DMS153 (cell line): ENCODE measurements around the gene PLCH2.

Experiments used
- DNase-seq: peaks from one replicate; lab custom pipeline; 2025; lab: John Stamatoyannopoulos, UW

PLCH2 gene

GRCh38 chr1:2499260-2499659 is 23.2 kb downstream of the PLCH2 start:
- DNase-seq: no peak

GRCh38 chr1:2499986-2500596 is 24.0 kb downstream of the PLCH2 start:
- no peak for DNase-seq

DNA sequence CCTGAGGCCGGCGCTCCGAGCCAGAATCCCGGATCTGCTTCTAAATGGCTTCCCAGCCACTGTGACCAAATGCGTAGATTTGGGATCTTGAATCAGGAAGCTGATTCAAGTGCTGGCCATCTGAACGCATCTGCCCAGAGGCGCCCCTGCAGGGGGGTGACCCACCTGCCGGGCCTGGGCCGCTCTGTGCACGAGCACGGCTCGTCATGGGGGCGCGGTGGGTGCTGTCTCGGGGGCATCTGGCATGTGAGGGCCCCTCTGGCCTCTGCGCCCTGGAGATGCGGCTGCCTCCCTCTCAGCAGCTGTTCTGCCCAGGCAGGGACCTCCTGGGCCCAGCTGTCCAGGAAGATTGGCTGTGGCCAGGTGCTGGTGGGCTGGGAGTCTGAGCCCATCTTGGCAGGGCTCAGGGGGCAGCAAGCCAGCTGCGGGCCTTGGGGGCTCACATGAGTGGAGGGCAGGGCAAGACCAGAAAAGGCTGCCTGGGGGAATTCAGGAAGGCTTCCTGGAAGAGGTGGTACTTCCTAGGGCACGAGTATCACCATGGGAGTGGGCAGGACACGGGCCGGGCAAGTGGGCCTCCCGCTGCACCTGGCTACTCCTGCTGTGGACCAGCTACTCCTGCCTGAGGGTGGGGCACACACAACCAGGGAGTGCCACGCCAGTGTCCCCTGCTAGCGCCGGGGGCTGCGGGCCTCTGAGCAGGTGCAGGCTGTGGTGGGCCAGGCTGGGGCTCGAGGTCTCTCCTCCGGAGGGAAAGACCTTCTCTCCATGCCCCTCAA is 25.1 kb downstream of the PLCH2 start:
- DNase-seq: no peak

GRCh38 chr1:2501820-2502119 is 25.7 kb downstream of the PLCH2 start:
- no peak for DNase-seq

GRCh38 chr1:2502210-2502609 is 26.1 kb downstream of the PLCH2 start:
- no peak for DNase-seq

GRCh38 chr1:2502661-2503553 is 26.8 kb downstream of the PLCH2 start:
- no peak for DNase-seq

GRCh38 chr1:2503554-2504224 is 27.6 kb downstream of the PLCH2 start:
- no peak for DNase-seq

DNA sequence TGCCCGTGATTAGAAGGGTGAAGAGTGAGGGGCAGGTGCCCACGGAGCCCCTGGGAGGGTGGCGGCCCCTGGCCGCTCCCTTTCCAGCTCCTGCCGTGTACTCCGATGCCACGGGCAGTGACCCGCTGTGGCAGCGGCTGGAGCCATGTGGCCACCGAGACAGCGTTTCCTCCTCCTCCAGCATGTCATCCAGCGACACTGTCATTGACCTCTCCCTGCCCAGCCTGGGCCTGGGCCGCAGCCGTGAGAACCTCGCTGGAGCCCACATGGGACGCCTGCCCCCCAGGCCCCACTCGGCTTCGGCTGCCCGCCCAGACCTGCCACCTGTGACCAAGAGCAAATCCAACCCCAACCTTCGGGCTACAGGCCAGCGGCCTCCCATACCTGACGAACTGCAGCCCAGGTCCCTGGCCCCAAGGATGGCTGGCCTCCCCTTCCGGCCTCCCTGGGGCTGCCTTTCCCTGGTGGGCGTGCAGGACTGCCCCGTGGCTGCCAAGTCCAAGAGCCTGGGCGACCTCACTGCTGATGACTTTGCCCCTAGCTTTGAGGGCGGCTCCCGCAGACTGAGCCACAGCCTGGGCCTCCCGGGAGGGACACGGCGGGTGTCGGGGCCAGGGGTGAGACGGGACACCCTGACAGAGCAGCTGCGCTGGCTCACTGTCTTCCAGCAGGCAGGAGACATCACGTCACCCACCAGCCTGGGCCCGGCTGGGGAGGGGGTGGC is 28.3 kb downstream of the PLCH2 start:
- no peak for DNase-seq

DNA sequence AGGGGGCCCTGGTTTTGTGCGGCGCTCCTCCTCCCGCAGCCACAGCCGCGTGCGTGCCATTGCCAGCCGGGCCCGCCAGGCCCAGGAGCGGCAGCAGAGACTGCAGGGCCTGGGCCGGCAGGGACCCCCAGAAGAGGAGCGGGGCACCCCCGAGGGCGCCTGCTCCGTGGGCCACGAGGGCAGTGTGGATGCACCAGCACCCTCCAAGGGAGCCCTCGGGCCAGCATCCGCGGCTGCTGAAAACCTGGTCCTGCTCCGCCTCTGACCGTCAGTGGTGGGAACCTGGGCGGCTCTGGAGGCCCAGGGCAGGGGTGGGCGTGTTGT is 28.8 kb downstream of the PLCH2 start:
- no peak for DNase-seq

DNA sequence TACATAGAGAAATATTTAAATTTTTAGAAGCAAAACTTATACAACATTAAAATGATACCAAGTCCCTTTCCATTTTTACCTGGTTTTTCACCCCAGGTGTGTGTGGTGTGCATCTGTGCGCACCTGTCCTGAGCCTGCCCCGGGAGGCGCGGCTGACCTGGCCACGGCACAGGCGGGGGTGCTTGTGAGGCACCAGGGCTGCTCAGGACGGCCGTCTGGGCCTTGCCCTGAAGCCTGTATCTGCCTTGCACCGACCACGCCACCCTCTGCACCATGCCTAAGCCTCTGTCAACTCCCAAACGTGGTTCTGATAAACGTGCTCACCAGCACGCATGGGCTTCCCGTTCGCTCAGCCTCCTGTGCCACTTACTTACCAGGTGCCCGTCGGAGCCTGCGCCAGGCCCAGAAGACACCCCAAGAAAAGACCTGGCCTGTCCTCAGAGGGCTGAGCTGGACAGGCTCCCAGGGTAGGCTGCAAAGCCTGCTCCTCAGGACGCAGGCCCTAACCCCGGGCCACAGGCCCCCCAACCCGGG is 29.4 kb downstream of the PLCH2 start:
- DNase-seq: no peak

DNA sequence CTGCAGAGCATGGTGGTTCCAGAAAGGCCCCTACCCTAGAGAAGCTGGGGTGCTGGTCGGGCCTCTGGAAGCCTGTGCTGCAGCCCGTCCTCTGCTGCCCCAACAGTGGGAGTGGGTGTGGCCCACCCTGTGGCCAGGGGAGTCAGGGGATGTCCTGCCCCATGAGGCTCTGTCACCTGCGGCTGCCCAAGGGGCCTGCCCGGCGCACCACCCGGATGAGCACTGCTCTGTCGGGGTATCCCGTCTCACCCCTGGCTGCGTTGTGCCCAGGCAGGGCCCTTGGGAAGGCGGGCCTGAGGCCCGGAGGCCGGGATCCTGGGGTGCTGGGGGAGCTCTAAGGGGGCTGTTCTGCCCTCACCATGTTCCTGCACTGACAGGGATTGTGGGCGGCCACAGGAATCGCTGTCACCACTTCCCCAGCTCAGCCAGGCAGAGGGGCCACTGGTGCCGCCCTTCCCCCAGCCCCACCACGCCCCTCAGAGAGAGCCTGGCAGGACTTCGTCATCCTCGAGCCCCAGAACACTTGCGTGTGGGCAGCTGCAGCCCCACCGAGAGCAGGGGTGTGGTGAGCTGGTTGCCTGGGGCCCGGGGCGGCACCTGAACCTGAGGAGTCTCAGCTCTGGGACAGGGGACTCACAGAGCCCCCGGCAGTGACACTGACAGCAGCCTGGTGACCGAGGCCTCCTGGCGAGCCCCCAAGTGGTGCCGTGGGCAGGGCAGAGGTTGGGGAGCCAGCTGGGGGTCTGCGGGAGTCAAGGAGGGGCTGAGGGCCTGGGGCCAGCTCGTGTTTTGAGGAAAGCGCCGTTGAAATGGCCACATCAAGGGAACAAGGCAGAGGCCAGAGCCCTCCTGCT is 30.1 kb downstream of the PLCH2 start:
- DNase-seq: no peak

GRCh38 chr1:2506901-2507565 is 30.9 kb downstream of the PLCH2 start:
- no peak for DNase-seq

GRCh38 chr1:2507744-2508155 is 31.7 kb downstream of the PLCH2 start:
- DNase-seq: no peak

DNA sequence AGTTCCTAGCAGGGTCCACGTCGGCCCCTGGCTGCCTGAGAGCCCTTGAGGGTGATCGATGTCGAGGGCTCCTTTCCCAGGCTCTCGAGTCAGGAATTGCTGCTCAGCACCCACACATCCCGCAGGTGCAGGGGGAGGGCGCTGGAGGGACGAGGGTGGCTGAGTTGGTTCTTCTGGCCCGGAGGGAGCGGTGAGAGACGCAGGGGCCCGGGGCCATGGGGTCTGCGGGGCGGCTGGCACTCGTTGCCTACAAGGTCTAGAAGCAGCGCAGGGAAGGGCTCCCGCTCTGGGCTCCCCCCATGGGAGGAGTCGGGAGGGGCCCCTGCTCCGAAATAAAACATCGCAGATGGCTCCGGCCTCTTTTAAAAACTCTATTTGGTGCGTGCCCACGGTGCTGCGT is 32.1 kb downstream of the PLCH2 start:
- DNase-seq: no peak

DNA sequence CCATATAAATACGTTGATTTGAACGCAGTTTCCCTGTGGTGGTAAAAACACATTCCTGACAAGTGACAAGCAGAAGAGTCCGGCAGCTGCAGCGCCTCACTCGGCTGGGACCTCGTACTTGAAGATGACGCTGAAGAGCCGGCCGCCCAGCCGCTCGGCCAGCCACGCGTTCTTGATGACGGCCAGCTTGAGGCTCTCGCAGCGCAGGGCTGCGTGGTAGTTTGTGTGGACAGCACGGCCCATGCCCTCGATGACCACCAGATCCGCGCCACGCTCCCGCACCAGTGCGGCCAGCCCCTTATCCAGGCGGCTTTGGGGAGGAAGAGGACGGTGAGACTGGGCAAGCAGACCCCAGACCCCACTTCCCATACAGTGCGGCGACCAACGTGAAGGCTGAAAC is 32.7 kb downstream of the PLCH2 start:
- DNase-seq: no peak

DNA sequence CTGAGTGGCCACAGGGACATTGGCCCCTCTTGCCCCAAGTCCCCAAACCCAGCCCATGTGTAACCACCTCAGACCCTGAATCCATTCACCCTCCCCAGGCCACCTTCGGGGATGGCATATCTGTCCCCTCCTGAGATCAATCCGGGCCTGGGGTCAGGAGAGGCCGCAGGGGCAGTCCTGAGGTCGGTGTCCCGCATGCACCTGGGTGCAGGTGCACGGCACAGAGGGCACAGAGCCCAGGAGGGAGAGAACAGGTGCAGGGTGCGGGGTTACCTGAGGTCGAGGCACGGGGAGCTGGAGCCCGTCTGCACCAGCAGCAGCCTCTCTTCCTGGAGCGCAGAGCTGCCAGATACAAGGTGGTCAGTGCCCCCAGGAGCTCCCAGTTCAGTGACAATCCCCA is 33.5 kb downstream of the PLCH2 start:
- no peak for DNase-seq

GRCh38 chr1:2510366-2511155 is 34.5 kb downstream of the PLCH2 start:
- no peak for DNase-seq

DNA sequence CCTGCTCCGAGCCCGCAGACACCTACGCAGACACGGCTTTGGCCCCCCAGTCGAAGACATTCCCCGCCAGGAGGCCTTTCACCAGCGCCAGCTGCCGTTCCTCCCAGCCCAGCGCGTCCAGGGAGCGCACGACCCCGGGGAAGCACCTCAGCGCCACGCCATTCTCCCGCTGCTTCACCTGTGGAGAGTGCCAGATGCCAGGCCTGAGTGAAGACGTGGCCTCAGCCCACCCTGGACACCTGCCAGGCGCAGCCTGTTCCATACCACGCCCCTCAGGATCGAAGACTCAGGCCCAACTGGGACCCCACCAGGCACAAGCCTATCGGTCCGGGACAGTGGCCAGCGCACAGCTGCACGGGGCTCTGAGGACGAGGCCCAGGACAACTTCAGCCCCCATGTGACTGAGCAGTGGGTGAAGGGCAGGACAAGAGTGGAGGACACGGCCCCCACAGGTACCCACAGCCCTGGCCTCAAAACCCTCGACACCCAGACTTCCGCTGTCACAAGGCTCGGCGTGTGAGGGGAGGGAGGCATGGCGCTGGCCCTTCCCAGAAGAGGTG is 36.9 kb downstream of the PLCH2 start:
- DNase-seq: no peak
